Activated CD8-positive, alpha-beta T cell treated with anti-CD3 and anti-CD28 coated beads for 36 hours (primary cell): ENCODE data around the gene SF3A1. TPM values are rescaled to one million over a fixed set of nuclear protein-coding genes. Genes with fewer than 3 reads are reported as not detected.

Experiments
- ATAC-seq: fragments of 200-7000 bp; cut with Tn5 transposase; one replicate; pipeline ENCODE4 v1.10.0; 2021; ENCODE audit warnings: mild to moderate bottlenecking, moderate library complexity
- CTCF ChIA-PET: fragments of 350-600 bp; sonication (Branson Sonifier 250); formaldehyde crosslinking; loops from one replicate; lab custom pipeline; 2021; ENCODE audit warnings: antibody characterized with exemption; lab: Charles Lee
- POLR2A ChIA-PET: fragments of 350-600 bp; sonication (Branson Sonifier 250); formaldehyde crosslinking; loops from one replicate; lab custom pipeline; 2021; ENCODE audit warnings: antibody characterized with exemption; lab: Charles Lee
- DNase-seq: peaks from one replicate; pipeline ENCODE4 v3.0.0-alpha.2; 2020
- H3K27ac Mint-ChIP-seq: one replicate; pipeline ENCODE4 v1.8.0; 2021; ENCODE audit warnings: mild to moderate bottlenecking, mixed read lengths
- H3K27me3 Mint-ChIP-seq: one replicate; pipeline ENCODE4 v1.8.0; 2021; ENCODE audit warnings: mixed read lengths
- H3K36me3 Mint-ChIP-seq: one replicate; pipeline ENCODE4 v1.8.0; 2021; ENCODE audit warnings: low read depth, mixed read lengths
- H3K4me1 Mint-ChIP-seq: one replicate; pipeline ENCODE4 v1.8.0; 2021; ENCODE audit warnings: low read depth, mixed read lengths
- H3K4me3 Mint-ChIP-seq: one replicate; pipeline ENCODE4 v1.8.0; 2021; ENCODE audit warnings: mild to moderate bottlenecking, moderate library complexity, mixed read lengths
- H3K9me3 Mint-ChIP-seq: one replicate; pipeline ENCODE4 v1.8.0; 2021; ENCODE audit warnings: mixed read lengths
- intact Hi-C: fragments of 100-400 bp; cut with micrococcal nuclease; formaldehyde crosslinking; loops from one replicate; pipeline ENCODE4 v1.10.0; 2022
- total RNA-seq, 2 experiments: library from RNA; stranded (reverse); gene quantifications; one replicate each; pipeline ENCODE4 v1.2.3, GENCODE V29; 2021
- TF ChIP-seq, protein P1 (sequence below): fragments of 200-600 bp; IDR thresholded peaks from one replicate; pipeline ENCODE4 v1.8.0; 2022; ENCODE audit warnings: antibody characterized with exemption, mild to moderate bottlenecking

Gene SF3A1
- total RNA-seq, 2 experiments from 2014 or later: 252 to 262 TPM

DNA sequence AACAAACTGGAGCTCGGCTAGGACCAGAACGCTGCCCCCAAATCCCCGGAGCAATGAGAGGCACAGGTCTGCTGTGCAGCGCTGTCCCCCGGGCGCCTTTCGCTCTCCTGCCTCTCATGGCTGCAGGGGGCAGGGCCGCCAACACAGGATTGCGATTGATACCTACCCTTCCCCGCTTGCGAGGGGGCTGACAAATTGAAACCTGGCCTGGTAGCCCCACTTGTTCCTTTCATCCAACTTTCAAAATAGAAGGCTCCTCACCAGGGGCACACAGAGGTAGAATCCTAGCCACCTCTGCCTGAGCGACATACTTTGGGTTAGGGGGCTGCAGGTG is 66.7 kb downstream of the SF3A1 start:
- DNase-seq (no peak), ATAC-seq (peak; percentile 38)
- Mint-ChIP-seq H3K36me3 (no peaks in the 10 kb centered on the region), H3K27me3 (no peaks in the 10 kb centered on the region), H3K27ac (peak overlapping the region; percentile 76), H3K9me3 (no peaks in the 10 kb centered on the region), H3K4me3 (peak overlapping the region; percentile 76), H3K4me1 (peaks cover 22% of the 10 kb centered on the region)
- ChIA-PET POLR2A (interaction anchor here (0.7 to 3.8 kb wide), 13 partner anchors 9 to 104 kb away, joined by 3 to 22 read pairs (median 4); partner anchors contain the start of genes RNF215 and TBC1D10A), CTCF (interaction anchor here (1.2 to 19.3 kb wide), 12 partner anchors 8 to 452 kb away, joined by 3 to 472 read pairs (median 34); partner anchors contain the start of genes ASCC2, CCDC157, RNF215 and SEC14L2)
- TF ChIP-seq, protein P1, sequence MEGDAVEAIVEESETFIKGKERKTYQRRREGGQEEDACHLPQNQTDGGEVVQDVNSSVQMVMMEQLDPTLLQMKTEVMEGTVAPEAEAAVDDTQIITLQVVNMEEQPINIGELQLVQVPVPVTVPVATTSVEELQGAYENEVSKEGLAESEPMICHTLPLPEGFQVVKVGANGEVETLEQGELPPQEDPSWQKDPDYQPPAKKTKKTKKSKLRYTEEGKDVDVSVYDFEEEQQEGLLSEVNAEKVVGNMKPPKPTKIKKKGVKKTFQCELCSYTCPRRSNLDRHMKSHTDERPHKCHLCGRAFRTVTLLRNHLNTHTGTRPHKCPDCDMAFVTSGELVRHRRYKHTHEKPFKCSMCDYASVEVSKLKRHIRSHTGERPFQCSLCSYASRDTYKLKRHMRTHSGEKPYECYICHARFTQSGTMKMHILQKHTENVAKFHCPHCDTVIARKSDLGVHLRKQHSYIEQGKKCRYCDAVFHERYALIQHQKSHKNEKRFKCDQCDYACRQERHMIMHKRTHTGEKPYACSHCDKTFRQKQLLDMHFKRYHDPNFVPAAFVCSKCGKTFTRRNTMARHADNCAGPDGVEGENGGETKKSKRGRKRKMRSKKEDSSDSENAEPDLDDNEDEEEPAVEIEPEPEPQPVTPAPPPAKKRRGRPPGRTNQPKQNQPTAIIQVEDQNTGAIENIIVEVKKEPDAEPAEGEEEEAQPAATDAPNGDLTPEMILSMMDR: no peak
- intact Hi-C loops: loop anchor here (2.0 to 10.0 kb wide), 2 partner anchors 99 to 185 kb away; no protein-coding TSS in a partner anchor

DNA sequence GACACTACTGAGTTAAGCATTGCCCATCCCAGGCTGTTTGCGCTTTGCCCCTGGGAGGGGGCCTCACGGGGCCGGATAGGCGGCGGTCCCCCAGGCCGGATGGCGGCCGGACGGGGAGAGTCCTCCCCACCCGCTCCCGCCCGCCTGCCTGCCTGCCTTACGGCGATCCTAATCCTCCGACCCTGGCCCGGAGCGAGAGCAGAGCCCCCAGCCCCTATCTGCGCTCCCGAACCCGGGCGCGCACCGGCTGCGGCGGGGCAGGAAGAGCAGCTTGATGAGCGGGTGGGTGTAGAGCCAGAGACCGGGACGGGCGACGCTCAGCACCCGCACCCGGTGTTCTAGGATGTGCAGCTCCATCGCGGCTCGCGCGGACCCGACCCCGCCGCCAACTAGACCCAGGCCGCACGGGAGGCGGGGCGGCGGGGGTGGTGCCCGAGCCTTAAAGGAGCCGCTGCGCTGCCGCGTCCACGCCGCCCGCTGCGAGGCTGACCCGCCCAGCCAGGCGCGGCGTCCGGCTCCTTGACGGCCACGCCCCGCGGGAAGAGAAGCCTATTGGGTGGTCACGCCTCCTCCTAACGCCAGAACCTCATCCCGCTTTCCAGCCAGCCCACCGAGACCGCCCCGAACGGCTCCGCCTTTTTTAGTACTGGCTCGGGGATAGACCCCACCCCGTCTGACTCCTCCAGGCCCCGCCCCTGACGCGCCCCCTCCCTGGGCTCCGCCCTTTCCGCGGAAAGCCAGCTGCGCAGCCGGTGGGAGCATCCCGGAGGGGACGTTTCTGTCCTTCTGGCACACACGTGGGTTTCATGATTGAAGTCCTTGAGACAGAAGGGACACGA is 67.3 kb downstream of the SF3A1 start, which contains the start of gene CASTOR1:
CASTOR1 (minus strand) TSS at position 365 of the 839 bp plus-strand sequence; CDS start at position 357, 8 bp downstream.
- H3K4me1 Mint-ChIP-seq: peaks cover 22% of the 10 kb centered on the region
- H3K27ac Mint-ChIP-seq: peak within 1 kb of the TSS; percentile 76
- H3K36me3 Mint-ChIP-seq: no peaks in the 10 kb centered on the region
- intact Hi-C loops: loop anchor here (2.0 to 10.0 kb wide), 2 partner anchors 99 to 185 kb away; no protein-coding TSS in a partner anchor
- TF ChIP-seq, protein P1: no peak
- peak within 1 kb of the TSS; percentile 76 for H3K4me3 Mint-ChIP-seq
- ChIA-PET POLR2A (interaction anchor here (0.6 to 3.8 kb wide), 27 partner anchors 8 to 796 kb away, joined by 3 to 22 read pairs (median 4); partner anchors contain the start of genes MTFP1, RNF215, SEC14L2 and TBC1D10A), CTCF (interaction anchor here (0.7 to 19.3 kb wide), 27 partner anchors 9 to 451 kb away, joined by 3 to 472 read pairs (median 17); partner anchors contain the start of genes ASCC2, CCDC157, LIF and MTFP1)
- no peaks in the 10 kb centered on the region for H3K27me3 Mint-ChIP-seq
- no peaks in the 10 kb centered on the region for H3K9me3 Mint-ChIP-seq
- peak; percentile 90 for DNase-seq
- ATAC-seq: peak; percentile 86

- intact Hi-C loops: loop anchor here (2.0 to 10.0 kb wide), 2 partner anchors 100 to 184 kb away; no protein-coding TSS in a partner anchor
- no peaks in the 10 kb centered on the region for H3K36me3 Mint-ChIP-seq
- H3K4me3 Mint-ChIP-seq: peak overlapping the region; percentile 76
- ATAC-seq (no peak), DNase-seq (no peak)
- H3K27ac Mint-ChIP-seq: no peak overlapping the region
- TF ChIP-seq, protein P1: no peak
- H3K27me3 Mint-ChIP-seq: no peaks in the 10 kb centered on the region
- no peaks in the 10 kb centered on the region for H3K9me3 Mint-ChIP-seq
- POLR2A ChIA-PET: interaction anchor here (0.6 to 3.8 kb wide), 33 partner anchors 9 to 797 kb away, joined by 3 to 19 read pairs (median 4); partner anchors contain the start of genes CCDC157, MTFP1, RNF215 and SEC14L2
- CTCF ChIA-PET: interaction anchor here (0.6 to 19.3 kb wide), 53 partner anchors 10 to 450 kb away, joined by 3 to 472 read pairs (median 7); partner anchors contain the start of genes ASCC2, CCDC157, LIF and MTFP1
- peaks cover 22% of the 10 kb centered on the region for H3K4me1 Mint-ChIP-seq
Measured at GRCh38 chr22:30288419-30289140, 68.1 kb downstream of the SF3A1 start.

GRCh38 chr22:30287648-30288418 is 68.9 kb downstream of the SF3A1 start:
- intact Hi-C loops: loop anchor here (1.0 to 10.0 kb wide), 3 partner anchors 29 to 183 kb away; no protein-coding TSS in a partner anchor
- H3K4me3 Mint-ChIP-seq: peak overlapping the region; percentile 76
- no peaks in the 10 kb centered on the region for H3K9me3 Mint-ChIP-seq
- peaks cover 28% of the 10 kb centered on the region for H3K4me1 Mint-ChIP-seq
- TF ChIP-seq, protein P1: peak; percentile 85
- CTCF ChIA-PET: interaction anchor here (0.6 to 19.3 kb wide), 54 partner anchors 9 to 210 kb away, joined by 3 to 472 read pairs (median 7); partner anchors contain the start of genes CCDC157, LIF, MTFP1 and RNF215
- H3K36me3 Mint-ChIP-seq: no peaks in the 10 kb centered on the region
- POLR2A ChIA-PET: interaction anchor here (0.7 to 3.8 kb wide), 24 partner anchors 10 to 147 kb away, joined by 3 to 19 read pairs (median 4); partner anchors contain the start of genes CCDC157, MTFP1, RNF215 and SEC14L2
- no peaks in the 10 kb centered on the region for H3K27me3 Mint-ChIP-seq
- ATAC-seq (peak; percentile 34), DNase-seq (peak; percentile 96)
- no peak overlapping the region for H3K27ac Mint-ChIP-seq
